Breast epithelium (tissue), 3 donors: ENCODE measurements around the gene CPXM2.

ENCODE experiments used
- POLR2A ChIP-seq: fragments of 450-650 bp; IDR thresholded peaks from one replicate; pipeline ENCODE4 v1.6.1; 2016; ENCODE audit warnings: antibody characterized with exemption, mild to moderate bottlenecking, moderate library complexity
- TF ChIP-seq, protein P1 (sequence below), 3 donors: fragments of 450-650 bp; IDR thresholded peaks; one replicate each; pipeline ENCODE4 v1.5.1; 2016 to 2017; ENCODE audit warnings: antibody characterized with exemption in 3 of 3, mild to moderate bottlenecking in 3 of 3, moderate library complexity in 3 of 3

GRCh38 chr10:123747426-123747825, 144.2 kb downstream of the CPXM2 start:
- TF ChIP-seq, protein P1, sequence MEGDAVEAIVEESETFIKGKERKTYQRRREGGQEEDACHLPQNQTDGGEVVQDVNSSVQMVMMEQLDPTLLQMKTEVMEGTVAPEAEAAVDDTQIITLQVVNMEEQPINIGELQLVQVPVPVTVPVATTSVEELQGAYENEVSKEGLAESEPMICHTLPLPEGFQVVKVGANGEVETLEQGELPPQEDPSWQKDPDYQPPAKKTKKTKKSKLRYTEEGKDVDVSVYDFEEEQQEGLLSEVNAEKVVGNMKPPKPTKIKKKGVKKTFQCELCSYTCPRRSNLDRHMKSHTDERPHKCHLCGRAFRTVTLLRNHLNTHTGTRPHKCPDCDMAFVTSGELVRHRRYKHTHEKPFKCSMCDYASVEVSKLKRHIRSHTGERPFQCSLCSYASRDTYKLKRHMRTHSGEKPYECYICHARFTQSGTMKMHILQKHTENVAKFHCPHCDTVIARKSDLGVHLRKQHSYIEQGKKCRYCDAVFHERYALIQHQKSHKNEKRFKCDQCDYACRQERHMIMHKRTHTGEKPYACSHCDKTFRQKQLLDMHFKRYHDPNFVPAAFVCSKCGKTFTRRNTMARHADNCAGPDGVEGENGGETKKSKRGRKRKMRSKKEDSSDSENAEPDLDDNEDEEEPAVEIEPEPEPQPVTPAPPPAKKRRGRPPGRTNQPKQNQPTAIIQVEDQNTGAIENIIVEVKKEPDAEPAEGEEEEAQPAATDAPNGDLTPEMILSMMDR (IDR thresholded peaks at IDR 0.05), result no peak
- TF ChIP-seq POLR2A, result no peak
